Activated naive CD4-positive, alpha-beta T cell treated with anti-CD3 and anti-CD28 coated beads for 36 hours (primary cell): ENCODE results near the gene RUNX2. TPM values are rescaled to one million over a fixed set of nuclear protein-coding genes. Genes with fewer than 3 reads are reported as not detected.

Experiments used
- CTCF ChIA-PET: fragments of 350-600 bp; sonication (Branson Sonifier 250); formaldehyde crosslinking; loops from one replicate; lab custom pipeline; 2021; ENCODE audit warnings: antibody characterized with exemption; lab: Charles Lee
- DNase-seq: peaks from one replicate; pipeline ENCODE4 v3.0.0-alpha.2; 2020
- H3K27ac Mint-ChIP-seq: one replicate; pipeline ENCODE4 v1.8.0; 2021; ENCODE audit warnings: mild to moderate bottlenecking, mixed read lengths
- H3K27me3 Mint-ChIP-seq: one replicate; pipeline ENCODE4 v1.8.0; 2021; ENCODE audit warnings: low read depth, mixed read lengths
- H3K36me3 Mint-ChIP-seq: one replicate; pipeline ENCODE4 v1.8.0; 2021; ENCODE audit warnings: low read depth, mixed read lengths
- H3K4me1 Mint-ChIP-seq: one replicate; pipeline ENCODE4 v1.8.0; 2021; ENCODE audit warnings: low read depth, mixed read lengths
- H3K4me3 Mint-ChIP-seq: one replicate; pipeline ENCODE4 v1.8.0; 2021; ENCODE audit warnings: mild to moderate bottlenecking, moderate library complexity, mixed read lengths
- H3K9me3 Mint-ChIP-seq: one replicate; pipeline ENCODE4 v1.8.0; 2021; ENCODE audit warnings: mixed read lengths
- intact Hi-C: fragments of 100-400 bp; cut with micrococcal nuclease; formaldehyde crosslinking; loops from one replicate; pipeline ENCODE4 v1.15.1; 2023
- total RNA-seq, 2 experiments: library from RNA; stranded (reverse); gene quantifications; one replicate each; pipeline ENCODE4 v1.2.3, GENCODE V29; 2021

The RUNX2 gene
- total RNA-seq, 2 experiments from 2014 or later, result 3.1 to 3.6 TPM

- H3K27me3 Mint-ChIP-seq, result peaks cover 9% of the 10 kb centered on the region
- peaks cover 39% of the 10 kb centered on the region for H3K4me1 Mint-ChIP-seq
- peak overlapping the region; percentile 73 for H3K4me3 Mint-ChIP-seq
- peak; percentile 81 for DNase-seq
- no peaks in the 10 kb centered on the region for H3K36me3 Mint-ChIP-seq
- H3K27ac Mint-ChIP-seq, result no peak overlapping the region
- no peaks in the 10 kb centered on the region for H3K9me3 Mint-ChIP-seq
- CTCF ChIA-PET, result interaction anchor here (0.6 to 3.5 kb wide), 11 partner anchors 12 to 824 kb away, joined by 3 to 19 read pairs (median 3); no protein-coding TSS in a partner anchor
- intact Hi-C loops, result loop anchor here (1.0 to 10.0 kb wide), 15 partner anchors 42 to 944 kb away; partner anchors contain the start of gene SUPT3H
These were observed 91.5 kb downstream of the RUNX2 start for GRCh38 chr6:45419571-45420082.

DNA sequence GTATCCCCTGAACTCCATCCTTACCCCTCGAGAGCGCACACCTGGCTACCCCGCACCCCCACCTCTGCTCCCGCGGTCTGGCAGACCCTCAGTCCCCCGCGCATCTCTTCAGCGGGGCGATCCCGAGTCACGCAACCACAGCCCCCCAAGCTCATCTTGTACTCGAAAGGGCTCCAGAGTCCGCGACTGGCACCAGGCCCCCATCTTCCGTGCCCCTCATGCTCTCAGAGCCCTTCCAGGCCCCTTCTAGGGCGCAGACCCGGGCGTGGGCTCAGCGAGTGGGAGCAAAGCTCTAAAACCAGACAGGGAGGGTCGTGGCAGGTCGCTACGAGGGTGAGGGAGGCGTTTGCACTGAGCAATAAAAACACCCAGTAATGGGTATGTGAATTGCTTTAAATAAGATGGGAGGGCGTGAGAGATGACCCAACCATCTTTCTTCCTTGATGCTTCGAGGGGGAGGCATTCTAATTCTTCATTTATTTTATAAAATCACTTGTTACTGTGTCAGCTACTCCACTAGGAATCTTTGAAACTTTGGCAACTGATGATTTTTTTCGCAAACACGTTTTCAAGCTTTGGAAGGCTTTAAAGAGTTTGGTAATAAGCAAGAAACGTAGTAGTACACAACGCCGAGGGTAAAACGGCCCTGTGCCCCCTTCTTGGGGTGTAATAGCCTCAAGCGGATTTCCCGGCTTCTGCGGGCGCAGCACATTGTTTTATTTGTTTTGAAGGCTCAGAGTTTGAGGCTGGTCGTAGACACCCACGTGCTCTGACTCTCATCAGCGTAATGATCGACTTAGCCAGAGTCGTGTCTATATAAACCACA is 92.2 kb downstream of the RUNX2 start:
- H3K4me3 Mint-ChIP-seq, result peak overlapping the region; percentile 73
- no peaks in the 10 kb centered on the region for H3K36me3 Mint-ChIP-seq
- DNase-seq, result peak; percentile 57
- CTCF ChIA-PET, result interaction anchor here (0.6 to 3.5 kb wide), 14 partner anchors 13 to 825 kb away, joined by 3 to 19 read pairs (median 3); no protein-coding TSS in a partner anchor
- intact Hi-C loops, result loop anchor here (1.0 to 5.0 kb wide), 10 partner anchors 43 to 790 kb away; partner anchors contain the start of gene SUPT3H
- no peaks in the 10 kb centered on the region for H3K9me3 Mint-ChIP-seq
- H3K27ac Mint-ChIP-seq, result peak overlapping the region; percentile 60
- H3K27me3 Mint-ChIP-seq, result peaks cover 13% of the 10 kb centered on the region
- peaks cover 42% of the 10 kb centered on the region for H3K4me1 Mint-ChIP-seq

DNA sequence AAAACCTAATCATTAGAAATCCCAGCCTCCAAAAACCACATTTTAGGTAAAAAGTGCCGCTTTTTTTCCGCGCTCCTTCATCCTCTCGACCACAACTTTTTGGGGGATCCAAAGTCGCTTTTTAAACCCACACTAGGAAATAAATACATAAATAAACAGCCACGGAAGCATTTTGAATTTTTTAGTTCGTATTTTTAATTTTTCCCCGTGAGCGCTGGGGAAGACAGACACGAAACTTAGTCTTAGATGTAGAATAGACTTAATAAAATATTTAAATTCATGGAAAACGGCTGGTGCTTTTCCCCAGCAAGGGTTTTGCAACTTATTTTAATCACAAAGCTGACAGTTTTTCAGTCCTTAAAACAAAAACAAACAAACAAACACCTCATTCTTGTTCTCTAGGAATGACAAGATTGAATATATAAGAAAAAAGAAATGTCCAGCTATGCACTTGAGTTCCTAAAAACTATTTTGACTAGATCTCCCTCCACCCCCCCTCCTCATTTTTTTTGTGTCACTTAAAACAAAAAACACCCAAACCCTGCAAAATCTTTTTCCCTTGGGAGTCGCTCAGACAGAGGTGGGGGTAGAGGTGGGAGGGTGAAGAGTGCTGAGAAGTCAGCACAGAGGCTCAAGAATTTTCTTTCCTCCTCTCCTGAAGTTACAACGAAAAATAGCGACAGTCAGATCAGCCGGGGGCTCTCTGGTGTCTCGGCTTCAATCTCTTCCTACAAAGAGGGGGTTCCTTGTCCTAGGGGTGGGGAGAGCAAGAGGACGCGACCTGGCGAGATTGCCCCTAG is 93.0 kb downstream of the RUNX2 start:
- CTCF ChIA-PET, result interaction anchor here (0.9 to 3.5 kb wide), 5 partner anchors 15 to 502 kb away, joined by 3 to 19 read pairs (median 4); no protein-coding TSS in a partner anchor
- intact Hi-C loops, result loop anchor here (1.0 to 5.0 kb wide), 11 partner anchors 44 to 791 kb away; partner anchors contain the start of gene SUPT3H
- peaks cover 35% of the 10 kb centered on the region for H3K4me1 Mint-ChIP-seq

DNA sequence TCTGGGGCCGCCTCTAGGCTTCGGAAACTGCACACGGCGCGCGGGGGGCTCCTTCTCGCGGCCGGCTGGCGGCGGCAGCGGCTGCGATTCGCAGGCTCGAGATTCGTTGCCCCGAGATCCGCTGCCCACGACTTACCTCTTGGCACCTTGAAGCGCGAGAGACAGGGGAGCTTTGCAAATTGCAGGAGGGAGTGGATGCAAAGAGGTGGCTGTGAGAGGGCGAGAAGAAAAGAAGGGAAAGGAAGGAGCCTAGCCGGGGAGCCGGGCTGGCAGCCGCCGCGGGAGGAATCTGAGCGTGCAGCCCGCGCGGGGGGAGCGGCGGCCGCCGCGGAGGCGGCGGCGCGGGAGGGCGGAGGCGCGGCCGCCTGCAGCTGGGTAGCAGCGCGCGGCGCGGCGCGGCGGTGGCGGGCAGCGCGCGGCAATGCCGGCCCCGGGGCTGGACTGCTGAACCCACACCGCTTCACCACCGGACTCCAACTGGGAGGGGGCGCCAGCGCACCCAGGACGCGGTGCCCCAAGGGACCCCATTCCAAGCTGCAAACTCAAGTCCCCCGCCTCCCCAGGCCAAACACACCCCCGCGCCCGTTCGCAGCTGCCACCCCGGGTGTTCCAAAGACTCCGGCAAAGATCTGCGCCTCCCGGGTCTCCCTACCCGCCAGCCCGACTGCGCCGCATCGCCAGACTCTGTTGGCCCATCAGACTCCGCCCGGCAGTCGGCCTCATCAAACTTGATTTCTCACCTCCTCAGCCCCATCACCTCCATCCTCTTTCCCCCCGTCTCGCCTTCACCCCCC is 93.8 kb downstream of the RUNX2 start:
- peaks cover 29% of the 10 kb centered on the region for H3K4me1 Mint-ChIP-seq
- H3K4me3 Mint-ChIP-seq, result peak overlapping the region; percentile 93
- no peaks in the 10 kb centered on the region for H3K9me3 Mint-ChIP-seq
- no peaks in the 10 kb centered on the region for H3K36me3 Mint-ChIP-seq
- CTCF ChIA-PET, result interaction anchor here (0.9 to 3.5 kb wide), 3 partner anchors 14 to 501 kb away, joined by 3 to 19 read pairs (median 4); no protein-coding TSS in a partner anchor
- peak overlapping the region; percentile 88 for H3K27ac Mint-ChIP-seq
- peak; percentile 62 for DNase-seq
- intact Hi-C loops, result loop anchor here (1.0 to 5.0 kb wide), 11 partner anchors 14 to 635 kb away; no protein-coding TSS in a partner anchor
- peaks cover 13% of the 10 kb centered on the region for H3K27me3 Mint-ChIP-seq

More for the DNA sequence above, 93.0 kb downstream of the RUNX2 start:
- Mint-ChIP-seq H3K9me3 (no peaks in the 10 kb centered on the region), H3K36me3 (no peaks in the 10 kb centered on the region), H3K27ac (peak overlapping the region; percentile 81), H3K4me3 (peak overlapping the region; percentile 93), H3K27me3 (peaks cover 13% of the 10 kb centered on the region)
- DNase-seq, result no peak

DNA sequence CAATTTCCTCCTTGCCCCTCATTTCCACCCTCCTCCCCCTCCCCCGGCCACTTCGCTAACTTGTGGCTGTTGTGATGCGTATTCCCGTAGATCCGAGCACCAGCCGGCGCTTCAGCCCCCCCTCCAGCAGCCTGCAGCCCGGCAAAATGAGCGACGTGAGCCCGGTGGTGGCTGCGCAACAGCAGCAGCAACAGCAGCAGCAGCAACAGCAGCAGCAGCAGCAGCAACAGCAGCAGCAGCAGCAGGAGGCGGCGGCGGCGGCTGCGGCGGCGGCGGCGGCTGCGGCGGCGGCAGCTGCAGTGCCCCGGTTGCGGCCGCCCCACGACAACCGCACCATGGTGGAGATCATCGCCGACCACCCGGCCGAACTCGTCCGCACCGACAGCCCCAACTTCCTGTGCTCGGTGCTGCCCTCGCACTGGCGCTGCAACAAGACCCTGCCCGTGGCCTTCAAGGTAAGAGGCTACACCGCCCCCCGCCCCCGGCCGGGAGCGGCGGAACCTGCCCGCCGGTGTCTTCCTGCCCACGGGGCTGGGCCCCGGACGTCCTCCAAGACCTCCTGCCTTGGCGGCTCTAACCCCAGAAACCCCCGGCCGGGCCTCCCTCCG is 94.5 kb downstream of the RUNX2 start:
- Mint-ChIP-seq H3K36me3 (no peaks in the 10 kb centered on the region), H3K4me1 (peaks cover 28% of the 10 kb centered on the region), H3K27me3 (peaks cover 13% of the 10 kb centered on the region), H3K27ac (peak overlapping the region; percentile 88), H3K9me3 (no peaks in the 10 kb centered on the region), H3K4me3 (peak overlapping the region; percentile 87)
- no peak for DNase-seq
- CTCF ChIA-PET, result interaction anchor here (0.6 to 3.5 kb wide), 4 partner anchors 14 to 500 kb away, joined by 3 to 19 read pairs (median 4); no protein-coding TSS in a partner anchor
- intact Hi-C loops, result loop anchor here (1.0 to 5.0 kb wide), 6 partner anchors 9 to 635 kb away; no protein-coding TSS in a partner anchor

- Mint-ChIP-seq H3K4me3 (peak overlapping the region; percentile 87), H3K9me3 (no peaks in the 10 kb centered on the region), H3K4me1 (peaks cover 34% of the 10 kb centered on the region), H3K36me3 (no peaks in the 10 kb centered on the region), H3K27ac (peak overlapping the region; percentile 80), H3K27me3 (peaks cover 13% of the 10 kb centered on the region)
- intact Hi-C loops, result loop anchor here (1.0 to 5.0 kb wide), 4 partner anchors 8 to 636 kb away; no protein-coding TSS in a partner anchor
- peak; percentile 45 for DNase-seq
- CTCF ChIA-PET, result interaction anchor here (0.6 to 0.7 kb wide), 2 partner anchors 9 to 101 kb away, joined by 3 read pairs; no protein-coding TSS in a partner anchor
These were observed 95.1 kb downstream of the RUNX2 start for GRCh38 chr6:45423111-45423823.

GRCh38 chr6:45423824-45424450 is 95.8 kb downstream of the RUNX2 start:
- Mint-ChIP-seq H3K27ac (peak overlapping the region; percentile 63), H3K4me1 (peaks cover 40% of the 10 kb centered on the region), H3K9me3 (no peaks in the 10 kb centered on the region), H3K27me3 (peaks cover 13% of the 10 kb centered on the region), H3K36me3 (no peaks in the 10 kb centered on the region), H3K4me3 (peak overlapping the region; percentile 87)
- CTCF ChIA-PET, result interaction anchor here (0.7 kb wide), 1 partner anchor 8 kb away, joined by 3 read pairs; no protein-coding TSS in a partner anchor
- intact Hi-C loops, result loop anchor here (1.0 to 5.0 kb wide), 4 partner anchors 7 to 637 kb away; no protein-coding TSS in a partner anchor
- DNase-seq, result peak; percentile 16

GRCh38 chr6:45424451-45424861 is 96.3 kb downstream of the RUNX2 start:
- peak overlapping the region; percentile 87 for H3K4me3 Mint-ChIP-seq
- H3K4me1 Mint-ChIP-seq, result peaks cover 42% of the 10 kb centered on the region
- peaks cover 13% of the 10 kb centered on the region for H3K27me3 Mint-ChIP-seq
- no peaks in the 10 kb centered on the region for H3K36me3 Mint-ChIP-seq
- H3K27ac Mint-ChIP-seq, result no peak overlapping the region
- H3K9me3 Mint-ChIP-seq, result no peaks in the 10 kb centered on the region
- CTCF ChIA-PET, result interaction anchor here (1.7 kb wide), 1 partner anchor 290 kb away, joined by 6 read pairs; no protein-coding TSS in a partner anchor
- intact Hi-C loops, result loop anchor here (5.0 kb wide), 2 partner anchors 588 to 637 kb away; no protein-coding TSS in a partner anchor
- DNase-seq, result no peak

GRCh38 chr6:45426251-45426650 is 98.1 kb downstream of the RUNX2 start:
- H3K4me3 Mint-ChIP-seq, result no peak overlapping the region
- no peak for DNase-seq
- peaks cover 13% of the 10 kb centered on the region for H3K27me3 Mint-ChIP-seq
- peaks cover 4% of the 10 kb centered on the region for H3K36me3 Mint-ChIP-seq
- H3K9me3 Mint-ChIP-seq, result no peaks in the 10 kb centered on the region
- CTCF ChIA-PET, result interaction anchor here (1.6 kb wide), 1 partner anchor 11 kb away, joined by 6 read pairs; no protein-coding TSS in a partner anchor
- peaks cover 44% of the 10 kb centered on the region for H3K4me1 Mint-ChIP-seq
- intact Hi-C loops, result no loop called here
- H3K27ac Mint-ChIP-seq, result no peak overlapping the region

- DNase-seq, result no peak
- intact Hi-C loops, result no loop called here
- Mint-ChIP-seq H3K4me3 (no peak overlapping the region), H3K4me1 (peaks cover 50% of the 10 kb centered on the region), H3K27me3 (peaks cover 13% of the 10 kb centered on the region), H3K36me3 (peaks cover 4% of the 10 kb centered on the region), H3K9me3 (no peaks in the 10 kb centered on the region), H3K27ac (no peak overlapping the region)
- CTCF ChIA-PET, result no interaction called here
These were observed 99.6 kb downstream of the RUNX2 start for GRCh38 chr6:45427726-45428125.
